H1 (cell line): Measurements from ENCODE around the gene SMIM31. TPM values are rescaled to one million over a fixed set of nuclear protein-coding genes. Genes with fewer than 3 reads are reported as not detected.
A peak's percentile ranks its signal among the peaks of the same experiment; 100 is the strongest.

Experiments
- CTCF ChIA-PET: fragments of 300-600 bp; sonication (Branson Sonifier 250); formaldehyde crosslinking; loops from one replicate; lab custom pipeline; 2021; ENCODE audit not compliant: partially characterized antibody; lab: Charles Lee
- POLR2A ChIA-PET: fragments of 300-600 bp; sonication (Branson Sonifier 250); formaldehyde crosslinking; loops from one replicate; lab custom pipeline; 2021; ENCODE audit warnings: inconsistent platforms; ENCODE audit not compliant: partially characterized antibody; lab: Charles Lee
- DNase-seq, 2 experiments: peaks; one replicate each; pipeline versions ENCODE4 v3.0.0 to v3.0.0-alpha.2; 2010 to 2022; ENCODE audit warnings: low spot score in 2 of 2, low read depth in 1 of 2, mixed read lengths in 1 of 2
- FAIRE-seq: peaks from 2 replicates; lab custom pipeline; 2011; peaks lifted over from hg19 to GRCh38; lab: Jason Lieb, UNC
- H2AFZ ChIP-seq: 2 replicates; pipeline ENCODE4 v1.8.1; 2012; ENCODE audit warnings: low read length, inconsistent platforms
- H2AK5ac ChIP-seq: 2 replicates; pipeline ENCODE4 v1.6.1; 2013; ENCODE audit warnings: low read depth, low read length
- H2BK120ac ChIP-seq: replicated peaks from 2 replicates; pipeline ENCODE3; 2013; ENCODE audit warnings: low read depth, low read length, inconsistent platforms
- H2BK12ac ChIP-seq: 2 replicates; pipeline ENCODE4 v1.6.1; 2013; ENCODE audit warnings: low read depth, low read length
- H2BK15ac ChIP-seq: 2 replicates; pipeline ENCODE4 v1.6.1; 2013; ENCODE audit warnings: low read length
- H2BK20ac ChIP-seq: 2 replicates; pipeline ENCODE4 v1.6.1; 2013; ENCODE audit warnings: low read length
- H2BK5ac ChIP-seq: 2 replicates; pipeline ENCODE4 v1.6.1; 2013; ENCODE audit warnings: low read depth, low read length
- H3K14ac ChIP-seq: 2 replicates; pipeline ENCODE4 v1.6.1; 2013; ENCODE audit warnings: inconsistent platforms; ENCODE audit not compliant: insufficient read length
- H3K18ac ChIP-seq: 2 replicates; pipeline ENCODE4 v1.6.1; 2013; ENCODE audit warnings: low read length; ENCODE audit errors: extremely low read depth
- H3K23ac ChIP-seq: 2 replicates; pipeline ENCODE4 v1.6.1; 2013; ENCODE audit warnings: inconsistent platforms; ENCODE audit not compliant: insufficient read length
- H3K23me2 ChIP-seq: 2 replicates; pipeline ENCODE4 v1.6.1; 2013; ENCODE audit warnings: low read depth, low read length
- H3K27ac ChIP-seq: 2 replicates; pipeline ENCODE4 v1.6.1; 2011; ENCODE audit warnings: low read depth, low read length, inconsistent platforms
- H3K27me3 ChIP-seq, 4 experiments: replicated peaks in 1 of 4; 1 replicate in 1 of 4; 2 replicates in 3 of 4; pipeline versions ENCODE4 v1.6.1 to v1.8.1; 2011 to 2013; ENCODE audit warnings: low read length in 3 of 4, mild to moderate bottlenecking in 3 of 4, inconsistent platforms in 2 of 4, mixed read lengths in 2 of 4, moderate library complexity in 1 of 4; ENCODE audit not compliant: control insufficient read depth in 3 of 4, insufficient read depth in 3 of 4; ENCODE audit errors: extremely low read depth in 1 of 4
- H3K36me3 ChIP-seq, 4 experiments: 2 replicates each; pipeline versions ENCODE4 v1.6.1 to v1.8.1; 2011 to 2013; ENCODE audit warnings: mild to moderate bottlenecking in 4 of 4, low read length in 3 of 4, moderate library complexity in 2 of 4, control low read depth in 1 of 4, inconsistent platforms in 1 of 4; ENCODE audit not compliant: insufficient read depth in 4 of 4, control insufficient read depth in 2 of 4
- H3K4ac ChIP-seq: replicated peaks from 2 replicates; pipeline ENCODE3; 2013; ENCODE audit warnings: low read length, low read depth, mixed read lengths, inconsistent platforms; ENCODE audit not compliant: insufficient read length
- H3K4me1 ChIP-seq, 4 experiments: replicated peaks in 1 of 4; 1 replicate in 1 of 4; 2 replicates in 3 of 4; pipeline versions ENCODE4 v1.6.1 to v1.8.1; 2011 to 2013; ENCODE audit warnings: low read length in 3 of 4, inconsistent platforms in 2 of 4, mixed read lengths in 1 of 4; ENCODE audit not compliant: insufficient read depth in 4 of 4, control insufficient read depth in 3 of 4
- H3K4me2 ChIP-seq, 2 experiments: 2 replicates each; pipeline versions ENCODE4 v1.6.1 to v1.8.1; 2011 to 2013; ENCODE audit warnings: low read depth in 2 of 2, low read length in 2 of 2, control low read depth in 1 of 2, inconsistent platforms in 1 of 2, mild to moderate bottlenecking in 1 of 2; ENCODE audit not compliant: insufficient read depth in 1 of 2
- H3K4me3 ChIP-seq, 4 experiments: fragments of 200-600, 300-600 bp in 1 of 4; sonication (generic), shearing (Covaris generic), sonication (Bioruptor Twin) in 1 of 4; 2 replicates each; pipeline versions ENCODE4 v1.5.1 to v1.8.1; 2011 to 2016; ENCODE audit warnings: low read length in 4 of 4, low read depth in 3 of 4, control low read depth in 2 of 4, inconsistent platforms in 2 of 4, mild to moderate bottlenecking in 2 of 4, mixed read lengths in 1 of 4, moderate library complexity in 1 of 4; ENCODE audit not compliant: insufficient read depth in 2 of 4; ENCODE audit errors: extremely low read depth in 1 of 4
- H3K56ac ChIP-seq: replicated peaks from 2 replicates; pipeline ENCODE3; 2013; ENCODE audit warnings: low read depth, mild to moderate bottlenecking, mixed read lengths, low read length, inconsistent platforms; ENCODE audit not compliant: insufficient read length
- H3K79me1 ChIP-seq: 2 replicates; pipeline ENCODE4 v1.6.1; 2013; ENCODE audit warnings: low read depth, low read length, control low read depth
- H3K79me2 ChIP-seq, 2 experiments: 2 replicates each; pipeline versions ENCODE4 v1.6.1 to v1.8.1; 2012 to 2013; ENCODE audit warnings: low read length in 2 of 2, mild to moderate bottlenecking in 2 of 2, inconsistent platforms in 1 of 2; ENCODE audit not compliant: insufficient read depth in 2 of 2, control insufficient read depth in 1 of 2
- H3K9ac ChIP-seq, 4 experiments: replicated peaks in 1 of 4; 1 replicate in 1 of 4; 2 replicates in 3 of 4; pipeline versions ENCODE4 v1.6.1 to v1.8.1; 2011 to 2013; ENCODE audit warnings: low read depth in 3 of 4, low read length in 3 of 4, control low read depth in 2 of 4, mild to moderate bottlenecking in 2 of 4, moderate library complexity in 2 of 4, inconsistent platforms in 1 of 4; ENCODE audit errors: extremely low read depth in 1 of 4
- H3K9me3 ChIP-seq, 2 experiments: 2 replicates each; pipeline versions ENCODE4 v1.6.1 to v1.8.1; 2012 to 2013; ENCODE audit warnings: mild to moderate bottlenecking in 2 of 2, moderate library complexity in 2 of 2, control low read depth in 1 of 2, inconsistent platforms in 1 of 2, low read depth in 1 of 2, low read length in 1 of 2, mixed read lengths in 1 of 2; ENCODE audit not compliant: insufficient read depth in 2 of 2
- H4K20me1 ChIP-seq, 2 experiments: replicated peaks in 1 of 2; 2 replicates each; pipeline versions ENCODE3 to v1.8.1; 2011 to 2013; ENCODE audit warnings: inconsistent platforms in 2 of 2, low read length in 2 of 2, mild to moderate bottlenecking in 1 of 2; ENCODE audit not compliant: insufficient read depth in 2 of 2, control insufficient read depth in 1 of 2
- H4K5ac ChIP-seq: 2 replicates; pipeline ENCODE4 v1.6.1; 2013; ENCODE audit warnings: low read length, low read depth, mixed read lengths, inconsistent platforms; ENCODE audit not compliant: insufficient read length
- H4K8ac ChIP-seq: 2 replicates; pipeline ENCODE4 v1.8.0; 2013; ENCODE audit warnings: mild to moderate bottlenecking, moderate library complexity, low read length, inconsistent platforms; ENCODE audit not compliant: insufficient read depth; ENCODE audit errors: extremely low read depth
- H4K91ac ChIP-seq: replicated peaks from 2 replicates; pipeline ENCODE3; 2013; ENCODE audit warnings: low read length, mixed read lengths, inconsistent platforms; ENCODE audit not compliant: insufficient read length
- EGR1 ChIP-seq: IDR thresholded peaks from 2 replicates; pipeline ENCODE4 v1.6.1; 2011; ENCODE audit warnings: low read depth, low read length, borderline replicate concordance
- FOSL1 ChIP-seq: IDR thresholded peaks from 2 replicates; pipeline ENCODE4 v1.6.1; 2011; ENCODE audit warnings: mild to moderate bottlenecking, low read depth, low read length, moderate library complexity; ENCODE audit not compliant: insufficient read depth
- GABPA ChIP-seq: IDR thresholded peaks from 2 replicates; pipeline ENCODE4 v1.6.1; 2011; ENCODE audit warnings: mild to moderate bottlenecking, low read length, moderate library complexity, borderline replicate concordance; ENCODE audit not compliant: insufficient read depth
- RAD21 ChIP-seq, 2 experiments: IDR thresholded peaks in 1 of 2; conservative IDR thresholded peaks in 1 of 2; 2 replicates each; pipeline ENCODE4 v1.6.1; 2011; ENCODE audit warnings: low read depth in 2 of 2, low read length in 2 of 2, improper control_type of control experiment in 1 of 2, inconsistent platforms in 1 of 2, mild to moderate bottlenecking in 1 of 2, moderate library complexity in 1 of 2
- SIRT6 ChIP-seq: IDR thresholded peaks from one replicate; pipeline ENCODE4 v1.7.1; 2012; ENCODE audit warnings: low read length, inconsistent platforms
- SP1 ChIP-seq: IDR thresholded peaks from 2 replicates; pipeline ENCODE4 v1.6.1; 2011; ENCODE audit warnings: low read depth, low read length
- TAF7 ChIP-seq: optimal IDR thresholded peaks from 2 replicates; pipeline ENCODE3; 2011; ENCODE audit warnings: low read depth, mild to moderate bottlenecking, inconsistent platforms, low read length, moderate library complexity, borderline replicate concordance
- YY1 ChIP-seq: IDR thresholded peaks from 2 replicates; pipeline ENCODE4 v1.6.1; 2011; ENCODE audit warnings: low read depth, mild to moderate bottlenecking, low read length
- WGBS, 2 experiments: shearing (Covaris generic) in 1 of 2; methylation state at CpG; one replicate each; pipeline versions ENCODE4 v1.1.6 to v1.1.7; 2013 to 2015; ENCODE audit warnings: low lambda C conversion rate in 2 of 2, mixed read lengths in 2 of 2, inconsistent platforms in 1 of 2, low coverage in 1 of 2, missing lambda C conversion rate in 1 of 2; ENCODE audit not compliant: insufficient replicate concordance in 2 of 2, insufficient coverage in 1 of 2, insufficient read length in 1 of 2; ENCODE audit errors: extremely low coverage in 1 of 2, missing lambda C conversion rate in 1 of 2; 5-methylcytosine and 5-hydroxymethylcytosine counted together
- polyA plus RNA-seq, 7 experiments: library from polyadenylated mRNA; depleted of rRNA in 3 of 7; stranded (reverse) in 5 of 7; unstranded in 2 of 7; fragments of >200 nt in 5 of 7; fragments of 200-250 nt in 2 of 7; gene quantifications; 1 replicate in 5 of 7; 2 replicates in 1 of 7; 4 replicates in 1 of 7; pipeline versions ENCODE4 v1.2.1 to v1.2.3, GENCODE V29; 2011 to 2013; ENCODE audit warnings: missing spikeins in 2 of 7, mixed read lengths in 2 of 7
- total RNA-seq: library from RNA; stranded (reverse); fragmentation: NEBNext Ultra II Directional; extraction: Animal tissue kit (Norgen Biotek cat#: 25700); gene quantifications from 2 replicates; pipeline ENCODE4 v1.2.1, GENCODE V29; 2021
- TF ChIP-seq, protein P1 (sequence below), 3 experiments: IDR thresholded peaks; 1 replicate in 2 of 3; 2 replicates in 1 of 3; pipeline versions ENCODE4 v1.5.1 to v1.6.1; 2011; ENCODE audit warnings: low read length in 3 of 3, mild to moderate bottlenecking in 3 of 3, inconsistent platforms in 2 of 3, low read depth in 1 of 3, moderate library complexity in 1 of 3; ENCODE audit not compliant: insufficient read depth in 1 of 3; ENCODE audit errors: control extremely low read depth in 1 of 3

SMIM31 gene
- total and polyA plus RNA-seq, 2 of the 8 experiments (the other 6 are each of a cell fraction or from before 2014, with no cell fraction given), result not detected

DNA sequence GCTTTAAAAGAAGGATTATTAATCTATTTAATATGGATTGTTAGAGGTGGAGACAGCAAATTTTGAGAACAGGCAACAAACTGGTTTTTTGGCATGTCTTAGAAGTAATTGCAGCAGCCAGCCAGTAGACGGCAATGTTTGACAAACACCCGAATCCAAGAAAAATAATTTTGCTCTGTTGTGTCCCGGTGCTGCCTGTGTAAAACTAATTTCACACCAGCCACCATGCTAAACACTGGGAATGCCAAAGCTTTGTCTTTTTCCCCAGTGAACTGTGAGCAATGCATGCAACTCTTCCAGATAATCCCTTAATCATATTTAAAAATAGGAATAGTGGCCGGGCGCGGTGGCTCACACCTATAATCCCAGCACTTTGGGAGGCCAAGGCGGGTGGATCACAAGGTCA, 25.9 kb downstream of the SMIM31 start:
- H3K9ac ChIP-seq, result no peak overlapping the region
- no peak overlapping the region for H2BK12ac ChIP-seq
- peaks cover 0 to 3% (median 0%) of the 10 kb centered on the region in 4 experiments; a peak in 2 of 7 replicates for H3K4me1 ChIP-seq
- H3K27me3 ChIP-seq, result no peaks in the 10 kb centered on the region
- FAIRE-seq (peak; percentile 98), DNase-seq (peak; percentile 10 to 64)
- no peak overlapping the region for H2BK5ac ChIP-seq
- no peaks in the 10 kb centered on the region for H3K79me1 ChIP-seq
- H3K4me2 ChIP-seq, result no peak overlapping the region
- no peak overlapping the region for H2BK20ac ChIP-seq
- no peak overlapping the region for H3K4ac ChIP-seq
- H4K5ac ChIP-seq, result peak overlapping the region; percentile 94
- H3K36me3 ChIP-seq, result no peaks in the 10 kb centered on the region
- H3K9me3 ChIP-seq, result no peaks in the 10 kb centered on the region
- H3K18ac ChIP-seq, result no peak overlapping the region
- H4K8ac ChIP-seq, result no peak overlapping the region
- no peak overlapping the region for H3K14ac ChIP-seq
- H3K56ac ChIP-seq, result no peak overlapping the region
- no peak overlapping the region for H4K91ac ChIP-seq
- 53% methylated on average over 7 of the region's 7 CpGs; no CpG with 5 or more reads in 1 of the 2 experiments for WGBS, 2 experiments
- H3K4me3 ChIP-seq, result no peak overlapping the region
- H2BK120ac ChIP-seq, result no peak overlapping the region
- H2AK5ac ChIP-seq, result no peak overlapping the region
- H2AFZ ChIP-seq, result no peak overlapping the region
- H3K27ac ChIP-seq, result no peak overlapping the region
- H4K20me1 ChIP-seq, result no peaks in the 10 kb centered on the region
- no peaks in the 10 kb centered on the region for H3K79me2 ChIP-seq
- no peak overlapping the region for H2BK15ac ChIP-seq
- no peak overlapping the region for H3K23ac ChIP-seq
- TF ChIP-seq GABPA (no peak), YY1 (peak; percentile 28; the same call in 1 of the 2 replicates), SP1 (0 out of 2 replicates have a peak, but pooled peaks have one; percentile 11), SIRT6 (no peak), FOSL1 (no peak), EGR1 (no peak), TAF7 (peak; percentile 15), RAD21 (IDR thresholded peaks at IDR 0.05 in 1 of 2, conservative IDR thresholded peaks at IDR 0.05 in 1 of 2; ENCODE audit: low read depth in 2 of 2, low read length in 2 of 2) (peak; percentile 94 to 97)
- TF ChIP-seq, protein P1, sequence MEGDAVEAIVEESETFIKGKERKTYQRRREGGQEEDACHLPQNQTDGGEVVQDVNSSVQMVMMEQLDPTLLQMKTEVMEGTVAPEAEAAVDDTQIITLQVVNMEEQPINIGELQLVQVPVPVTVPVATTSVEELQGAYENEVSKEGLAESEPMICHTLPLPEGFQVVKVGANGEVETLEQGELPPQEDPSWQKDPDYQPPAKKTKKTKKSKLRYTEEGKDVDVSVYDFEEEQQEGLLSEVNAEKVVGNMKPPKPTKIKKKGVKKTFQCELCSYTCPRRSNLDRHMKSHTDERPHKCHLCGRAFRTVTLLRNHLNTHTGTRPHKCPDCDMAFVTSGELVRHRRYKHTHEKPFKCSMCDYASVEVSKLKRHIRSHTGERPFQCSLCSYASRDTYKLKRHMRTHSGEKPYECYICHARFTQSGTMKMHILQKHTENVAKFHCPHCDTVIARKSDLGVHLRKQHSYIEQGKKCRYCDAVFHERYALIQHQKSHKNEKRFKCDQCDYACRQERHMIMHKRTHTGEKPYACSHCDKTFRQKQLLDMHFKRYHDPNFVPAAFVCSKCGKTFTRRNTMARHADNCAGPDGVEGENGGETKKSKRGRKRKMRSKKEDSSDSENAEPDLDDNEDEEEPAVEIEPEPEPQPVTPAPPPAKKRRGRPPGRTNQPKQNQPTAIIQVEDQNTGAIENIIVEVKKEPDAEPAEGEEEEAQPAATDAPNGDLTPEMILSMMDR (IDR thresholded peaks at IDR 0.05; ENCODE audit: control extremely low read depth in 1 of 3, insufficient read depth in 1 of 3, low read depth in 1 of 3, low read length in 3 of 3), result peak in 2 of 3 experiments; percentile 90 to 91; a peak in 3 of 4 replicates
- no peaks in the 10 kb centered on the region for H3K23me2 ChIP-seq
- CTCF ChIA-PET, result interaction anchor here (0.6 to 5.0 kb wide), 31 partner anchors 10 to 318 kb away, joined by 3 to 61 read pairs (median 5); partner anchors contain the start of gene APELA
- POLR2A ChIA-PET, result interaction anchor here (0.6 to 3.6 kb wide), 9 partner anchors 19 to 1622 kb away, joined by 3 to 20 read pairs (median 5); partner anchors contain the start of gene APELA
